H1 (cell line): ENCODE results near the gene GFRA4. TPM values are rescaled to one million over a fixed set of nuclear protein-coding genes. Genes with fewer than 3 reads are reported as not detected.
"Not testable (repeated sequence)": the region's sequence is repeated elsewhere in the genome, so short reads cannot be mapped to it uniquely, and the experiment has no call there.

ENCODE experiments used
- CTCF ChIA-PET: fragments of 300-600 bp; sonication (Branson Sonifier 250); formaldehyde crosslinking; loops from one replicate; lab custom pipeline; 2021; ENCODE audit not compliant: partially characterized antibody; lab: Charles Lee
- POLR2A ChIA-PET: fragments of 300-600 bp; sonication (Branson Sonifier 250); formaldehyde crosslinking; loops from one replicate; lab custom pipeline; 2021; ENCODE audit warnings: inconsistent platforms; ENCODE audit not compliant: partially characterized antibody; lab: Charles Lee
- DNase-seq, 2 experiments: peaks; one replicate each; pipeline versions ENCODE4 v3.0.0 to v3.0.0-alpha.2; 2010 to 2022; ENCODE audit warnings: low spot score in 2 of 2, low read depth in 1 of 2, mixed read lengths in 1 of 2
- FAIRE-seq: peaks from 2 replicates; lab custom pipeline; 2011; peaks lifted over from hg19 to GRCh38; lab: Jason Lieb, UNC
- H2AFZ ChIP-seq: 2 replicates; pipeline ENCODE4 v1.8.1; 2012; ENCODE audit warnings: low read length, inconsistent platforms
- H2AK5ac ChIP-seq: 2 replicates; pipeline ENCODE4 v1.6.1; 2013; ENCODE audit warnings: low read depth, low read length
- H2BK120ac ChIP-seq: replicated peaks from 2 replicates; pipeline ENCODE3; 2013; ENCODE audit warnings: low read depth, low read length, inconsistent platforms
- H2BK12ac ChIP-seq: 2 replicates; pipeline ENCODE4 v1.6.1; 2013; ENCODE audit warnings: low read depth, low read length
- H2BK15ac ChIP-seq: 2 replicates; pipeline ENCODE4 v1.6.1; 2013; ENCODE audit warnings: low read length
- H2BK20ac ChIP-seq: 2 replicates; pipeline ENCODE4 v1.6.1; 2013; ENCODE audit warnings: low read length
- H2BK5ac ChIP-seq: 2 replicates; pipeline ENCODE4 v1.6.1; 2013; ENCODE audit warnings: low read depth, low read length
- H3K14ac ChIP-seq: 2 replicates; pipeline ENCODE4 v1.6.1; 2013; ENCODE audit warnings: inconsistent platforms; ENCODE audit not compliant: insufficient read length
- H3K18ac ChIP-seq: 2 replicates; pipeline ENCODE4 v1.6.1; 2013; ENCODE audit warnings: low read length; ENCODE audit errors: extremely low read depth
- H3K23ac ChIP-seq: 2 replicates; pipeline ENCODE4 v1.6.1; 2013; ENCODE audit warnings: inconsistent platforms; ENCODE audit not compliant: insufficient read length
- H3K23me2 ChIP-seq: 2 replicates; pipeline ENCODE4 v1.6.1; 2013; ENCODE audit warnings: low read depth, low read length
- H3K27ac ChIP-seq: 2 replicates; pipeline ENCODE4 v1.6.1; 2011; ENCODE audit warnings: low read depth, low read length, inconsistent platforms
- H3K27me3 ChIP-seq, 4 experiments: replicated peaks in 1 of 4; 1 replicate in 1 of 4; 2 replicates in 3 of 4; pipeline versions ENCODE4 v1.6.1 to v1.8.1; 2011 to 2013; ENCODE audit warnings: low read length in 3 of 4, mild to moderate bottlenecking in 3 of 4, inconsistent platforms in 2 of 4, mixed read lengths in 2 of 4, moderate library complexity in 1 of 4; ENCODE audit not compliant: control insufficient read depth in 3 of 4, insufficient read depth in 3 of 4; ENCODE audit errors: extremely low read depth in 1 of 4
- H3K36me3 ChIP-seq, 4 experiments: 2 replicates each; pipeline versions ENCODE4 v1.6.1 to v1.8.1; 2011 to 2013; ENCODE audit warnings: mild to moderate bottlenecking in 4 of 4, low read length in 3 of 4, moderate library complexity in 2 of 4, control low read depth in 1 of 4, inconsistent platforms in 1 of 4; ENCODE audit not compliant: insufficient read depth in 4 of 4, control insufficient read depth in 2 of 4
- H3K4ac ChIP-seq: replicated peaks from 2 replicates; pipeline ENCODE3; 2013; ENCODE audit warnings: low read length, low read depth, mixed read lengths, inconsistent platforms; ENCODE audit not compliant: insufficient read length
- H3K4me1 ChIP-seq, 4 experiments: replicated peaks in 1 of 4; 1 replicate in 1 of 4; 2 replicates in 3 of 4; pipeline versions ENCODE4 v1.6.1 to v1.8.1; 2011 to 2013; ENCODE audit warnings: low read length in 3 of 4, inconsistent platforms in 2 of 4, mixed read lengths in 1 of 4; ENCODE audit not compliant: insufficient read depth in 4 of 4, control insufficient read depth in 3 of 4
- H3K4me2 ChIP-seq, 2 experiments: 2 replicates each; pipeline versions ENCODE4 v1.6.1 to v1.8.1; 2011 to 2013; ENCODE audit warnings: low read depth in 2 of 2, low read length in 2 of 2, control low read depth in 1 of 2, inconsistent platforms in 1 of 2, mild to moderate bottlenecking in 1 of 2; ENCODE audit not compliant: insufficient read depth in 1 of 2
- H3K4me3 ChIP-seq, 4 experiments: fragments of 200-600, 300-600 bp in 1 of 4; sonication (generic), shearing (Covaris generic), sonication (Bioruptor Twin) in 1 of 4; 2 replicates each; pipeline versions ENCODE4 v1.5.1 to v1.8.1; 2011 to 2016; ENCODE audit warnings: low read length in 4 of 4, low read depth in 3 of 4, control low read depth in 2 of 4, inconsistent platforms in 2 of 4, mild to moderate bottlenecking in 2 of 4, mixed read lengths in 1 of 4, moderate library complexity in 1 of 4; ENCODE audit not compliant: insufficient read depth in 2 of 4; ENCODE audit errors: extremely low read depth in 1 of 4
- H3K56ac ChIP-seq: replicated peaks from 2 replicates; pipeline ENCODE3; 2013; ENCODE audit warnings: low read depth, mild to moderate bottlenecking, mixed read lengths, low read length, inconsistent platforms; ENCODE audit not compliant: insufficient read length
- H3K79me1 ChIP-seq: 2 replicates; pipeline ENCODE4 v1.6.1; 2013; ENCODE audit warnings: low read depth, low read length, control low read depth
- H3K79me2 ChIP-seq, 2 experiments: 2 replicates each; pipeline versions ENCODE4 v1.6.1 to v1.8.1; 2012 to 2013; ENCODE audit warnings: low read length in 2 of 2, mild to moderate bottlenecking in 2 of 2, inconsistent platforms in 1 of 2; ENCODE audit not compliant: insufficient read depth in 2 of 2, control insufficient read depth in 1 of 2
- H3K9ac ChIP-seq, 4 experiments: replicated peaks in 1 of 4; 1 replicate in 1 of 4; 2 replicates in 3 of 4; pipeline versions ENCODE4 v1.6.1 to v1.8.1; 2011 to 2013; ENCODE audit warnings: low read depth in 3 of 4, low read length in 3 of 4, control low read depth in 2 of 4, mild to moderate bottlenecking in 2 of 4, moderate library complexity in 2 of 4, inconsistent platforms in 1 of 4; ENCODE audit errors: extremely low read depth in 1 of 4
- H3K9me3 ChIP-seq, 2 experiments: 2 replicates each; pipeline versions ENCODE4 v1.6.1 to v1.8.1; 2012 to 2013; ENCODE audit warnings: mild to moderate bottlenecking in 2 of 2, moderate library complexity in 2 of 2, control low read depth in 1 of 2, inconsistent platforms in 1 of 2, low read depth in 1 of 2, low read length in 1 of 2, mixed read lengths in 1 of 2; ENCODE audit not compliant: insufficient read depth in 2 of 2
- H4K20me1 ChIP-seq, 2 experiments: replicated peaks in 1 of 2; 2 replicates each; pipeline versions ENCODE3 to v1.8.1; 2011 to 2013; ENCODE audit warnings: inconsistent platforms in 2 of 2, low read length in 2 of 2, mild to moderate bottlenecking in 1 of 2; ENCODE audit not compliant: insufficient read depth in 2 of 2, control insufficient read depth in 1 of 2
- H4K5ac ChIP-seq: 2 replicates; pipeline ENCODE4 v1.6.1; 2013; ENCODE audit warnings: low read length, low read depth, mixed read lengths, inconsistent platforms; ENCODE audit not compliant: insufficient read length
- H4K8ac ChIP-seq: 2 replicates; pipeline ENCODE4 v1.8.0; 2013; ENCODE audit warnings: mild to moderate bottlenecking, moderate library complexity, low read length, inconsistent platforms; ENCODE audit not compliant: insufficient read depth; ENCODE audit errors: extremely low read depth
- H4K91ac ChIP-seq: replicated peaks from 2 replicates; pipeline ENCODE3; 2013; ENCODE audit warnings: low read length, mixed read lengths, inconsistent platforms; ENCODE audit not compliant: insufficient read length
- EP300 ChIP-seq, 2 experiments: IDR thresholded peaks; 1 replicate in 1 of 2; 2 replicates in 1 of 2; pipeline ENCODE4 v1.6.1; 2011 to 2012; ENCODE audit warnings: low read depth in 2 of 2, low read length in 2 of 2, mild to moderate bottlenecking in 2 of 2, borderline replicate concordance in 1 of 2, inconsistent platforms in 1 of 2, moderate library complexity in 1 of 2
- EZH2 ChIP-seq: fragments of 200-600 bp; sonication (generic); IDR thresholded peaks from 2 replicates; pipeline ENCODE4 v1.7.1; 2012; ENCODE audit warnings: low read depth, mild to moderate bottlenecking, moderate library complexity, low read length, inconsistent platforms; ENCODE audit not compliant: severe bottlenecking
- KDM1A ChIP-seq: fragments of 200-600, 300-600 bp; sonication (generic); IDR thresholded peaks from 2 replicates; pipeline ENCODE4 v1.7.1; 2016; ENCODE audit warnings: mild to moderate bottlenecking, low read length, borderline replicate concordance
- KDM4A ChIP-seq: IDR thresholded peaks from one replicate; pipeline ENCODE4 v1.7.1; 2012; ENCODE audit warnings: low read depth, mild to moderate bottlenecking, moderate library complexity, low read length, inconsistent platforms; ENCODE audit not compliant: severe bottlenecking
- PHF8 ChIP-seq: fragments of 200-600 bp; sonication (generic); conservative IDR thresholded peaks from 2 replicates; pipeline ENCODE4 v1.7.1; 2012; ENCODE audit warnings: low read depth, mild to moderate bottlenecking, inconsistent platforms, low read length, moderate library complexity
- POU5F1 ChIP-seq: IDR thresholded peaks from 2 replicates; pipeline ENCODE4 v1.6.1; 2011; ENCODE audit warnings: low read depth, mild to moderate bottlenecking, low read length, moderate library complexity
- SRF ChIP-seq: IDR thresholded peaks from 2 replicates; pipeline ENCODE4 v1.6.1; 2011; ENCODE audit warnings: mild to moderate bottlenecking, low read depth, low read length, moderate library complexity
- TEAD4 ChIP-seq: IDR thresholded peaks from 2 replicates; pipeline ENCODE4 v1.6.1; 2012; ENCODE audit warnings: low read depth, low read length, inconsistent platforms, mixed read lengths
- WGBS, 2 experiments: shearing (Covaris generic) in 1 of 2; methylation state at CpG; one replicate each; pipeline versions ENCODE4 v1.1.6 to v1.1.7; 2013 to 2015; ENCODE audit warnings: low lambda C conversion rate in 2 of 2, mixed read lengths in 2 of 2, inconsistent platforms in 1 of 2, low coverage in 1 of 2, missing lambda C conversion rate in 1 of 2; ENCODE audit not compliant: insufficient replicate concordance in 2 of 2, insufficient coverage in 1 of 2, insufficient read length in 1 of 2; ENCODE audit errors: extremely low coverage in 1 of 2, missing lambda C conversion rate in 1 of 2; 5-methylcytosine and 5-hydroxymethylcytosine counted together
- polyA plus RNA-seq, 7 experiments: library from polyadenylated mRNA; depleted of rRNA in 3 of 7; stranded (reverse) in 5 of 7; unstranded in 2 of 7; fragments of >200 nt in 5 of 7; fragments of 200-250 nt in 2 of 7; gene quantifications; 1 replicate in 5 of 7; 2 replicates in 1 of 7; 4 replicates in 1 of 7; pipeline versions ENCODE4 v1.2.1 to v1.2.3, GENCODE V29; 2011 to 2013; ENCODE audit warnings: missing spikeins in 2 of 7, mixed read lengths in 2 of 7
- total RNA-seq: library from RNA; stranded (reverse); fragmentation: NEBNext Ultra II Directional; extraction: Animal tissue kit (Norgen Biotek cat#: 25700); gene quantifications from 2 replicates; pipeline ENCODE4 v1.2.1, GENCODE V29; 2021

GFRA4 gene
- total and polyA plus RNA-seq, 2 of the 8 experiments (the other 6 are each of a cell fraction or from before 2014, with no cell fraction given): 0.05 TPM; not detected in 1

DNA sequence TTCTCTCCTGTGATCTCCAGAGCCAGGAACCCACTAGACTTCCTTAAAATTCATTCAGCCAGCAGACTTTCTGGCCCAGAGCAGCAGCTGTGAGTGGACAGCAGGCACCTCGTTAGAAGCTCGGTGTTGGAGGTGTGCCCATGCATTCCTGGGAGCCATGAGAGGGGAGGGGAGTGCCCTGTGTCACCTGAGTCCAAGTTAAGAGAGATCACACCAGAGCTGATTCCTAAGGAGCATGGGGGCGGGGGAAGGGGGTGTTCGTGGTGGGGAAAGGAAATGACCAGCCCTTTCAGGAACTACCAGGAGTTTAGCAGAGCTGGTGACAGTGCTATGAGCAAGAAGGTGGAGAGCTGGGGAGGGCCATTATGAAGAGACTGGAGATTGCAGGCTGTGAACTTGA, 46.9 kb downstream of the GFRA4 start (continued):
- no peak for TF ChIP-seq KDM4A
- no peak for TF ChIP-seq EP300 (IDR thresholded peaks at IDR 0.05; ENCODE audit: borderline replicate concordance in 1 of 2, low read depth in 2 of 2, low read length in 2 of 2)
- no peak for TF ChIP-seq KDM1A
- no peak for TF ChIP-seq POU5F1
- no peak for TF ChIP-seq SRF
- TF ChIP-seq EZH2: no peak
- TF ChIP-seq TEAD4: no peak
- no peak for TF ChIP-seq PHF8
- TF ChIP-seq, all 59 proteins: peak for 0

DNA sequence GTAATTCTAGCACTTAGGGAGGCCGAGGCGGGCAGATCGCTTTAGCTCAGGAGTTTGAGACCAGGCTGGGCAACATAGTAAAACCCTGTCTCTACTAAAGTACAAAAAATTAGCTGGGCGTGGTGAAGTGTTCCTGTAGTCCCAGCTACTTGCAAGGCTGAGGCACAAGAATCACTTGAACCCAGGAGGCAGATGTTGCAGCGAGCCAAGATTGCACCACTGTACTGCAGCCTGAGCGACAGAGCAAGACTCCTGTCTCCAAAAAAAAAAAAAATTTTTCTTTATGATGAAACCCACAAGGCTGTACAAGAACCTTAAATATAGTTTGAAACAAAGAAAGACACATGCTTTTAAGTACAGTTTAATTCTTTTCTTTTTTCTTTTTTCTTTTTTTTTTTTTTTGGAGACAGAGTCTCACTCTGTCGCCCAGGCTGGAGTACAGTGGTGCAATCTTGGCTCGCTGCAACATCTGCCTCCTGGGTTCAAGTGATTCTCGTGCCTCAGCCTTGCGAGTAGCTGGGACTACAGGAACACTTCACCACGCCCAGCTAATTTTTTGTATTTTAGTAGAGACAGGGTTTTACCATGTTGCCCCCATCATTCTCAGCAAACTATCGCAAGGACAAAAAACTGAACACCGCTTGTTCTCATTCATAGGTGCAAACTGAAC, 47.9 kb downstream of the GFRA4 start:
- CTCF ChIA-PET: interaction anchor here (0.7 to 2.8 kb wide), 4 partner anchors 20 to 141 kb away, joined by 3 to 11 read pairs (median 4); no protein-coding TSS in a partner anchor

More for the DNA sequence above, 47.9 kb downstream of the GFRA4 start:
- H3K9me3 ChIP-seq, H3K4me2 ChIP-seq, H3K14ac ChIP-seq, H2BK120ac ChIP-seq, H3K23ac ChIP-seq, H3K27me3 ChIP-seq, DNase-seq, H2AFZ ChIP-seq, H4K8ac ChIP-seq, H2BK5ac ChIP-seq, H3K56ac ChIP-seq, H3K9ac ChIP-seq, H3K4me1 ChIP-seq, H3K4ac ChIP-seq, H4K20me1 ChIP-seq, H2BK20ac ChIP-seq, H4K91ac ChIP-seq, H2BK12ac ChIP-seq, H3K23me2 ChIP-seq, H3K79me2 ChIP-seq, H3K36me3 ChIP-seq, H2AK5ac ChIP-seq, H2BK15ac ChIP-seq, H3K79me1 ChIP-seq, POLR2A ChIA-PET, H4K5ac ChIP-seq, H3K18ac ChIP-seq, H3K27ac ChIP-seq, H3K4me3 ChIP-seq, FAIRE-seq: not testable (repeated sequence)
- WGBS, 2 experiments: 93% methylated on average over 11 of the region's 13 CpGs; no CpG with 5 or more reads in 1 of the 2 experiments
